Nephron (organoid): ENCODE measurements around the gene GPATCH2.

Experiments
- H3K27ac Mint-ChIP-seq, 3 experiments: 2 replicates each; pipeline ENCODE4 v1.8.0; 2020; ENCODE audit warnings: mixed read lengths in 3 of 3, mild to moderate bottlenecking in 2 of 3, moderate library complexity in 1 of 3
- H3K27me3 Mint-ChIP-seq: 2 replicates; pipeline ENCODE4 v1.8.0; 2021; ENCODE audit warnings: low read depth, mild to moderate bottlenecking, moderate library complexity, mixed read lengths
- H3K36me3 Mint-ChIP-seq: 2 replicates; pipeline ENCODE4 v1.8.0; 2020; ENCODE audit warnings: low read depth, mixed read lengths
- H3K4me1 Mint-ChIP-seq: 2 replicates; pipeline ENCODE4 v1.8.0; 2020; ENCODE audit warnings: mixed read lengths
- H3K4me3 Mint-ChIP-seq, 3 experiments: 2 replicates each; pipeline ENCODE4 v1.8.0; 2020; ENCODE audit warnings: mild to moderate bottlenecking in 3 of 3, mixed read lengths in 3 of 3, moderate library complexity in 2 of 3
- H3K9me3 Mint-ChIP-seq: 2 replicates; pipeline ENCODE4 v1.8.0; 2020; ENCODE audit warnings: mixed read lengths
- CTCF ChIP-seq, 3 experiments: fragments of 200-600 bp; sonication (generic); IDR thresholded peaks; one replicate each; pipeline ENCODE4 v1.5.0; 2021; ENCODE audit warnings: antibody characterized with exemption in 3 of 3; ENCODE audit not compliant: unreplicated experiment in 3 of 3

GPATCH2 gene

GRCh38 chr1:217534566-217534965 lies 96.3 kb downstream of the GPATCH2 start:
- TF ChIP-seq CTCF (IDR thresholded peaks at IDR 0.05; ENCODE audit: unreplicated experiment in 3 of 3): no peak

GRCh38 chr1:217528271-217528670 lies 102.6 kb downstream of the GPATCH2 start:
- H3K27ac Mint-ChIP-seq: no peak overlapping the region
- no peaks in the 10 kb centered on the region for H3K27me3 Mint-ChIP-seq
- no peak overlapping the region for H3K4me3 Mint-ChIP-seq
- peaks cover 32% of the 10 kb centered on the region for H3K36me3 Mint-ChIP-seq
- H3K9me3 Mint-ChIP-seq: peaks cover 7% of the 10 kb centered on the region
- no peak for TF ChIP-seq CTCF (IDR thresholded peaks at IDR 0.05; ENCODE audit: unreplicated experiment in 3 of 3)
- H3K4me1 Mint-ChIP-seq: no peaks in the 10 kb centered on the region

More at GRCh38 chr1:217534566-217534965, 96.3 kb downstream of the GPATCH2 start:
- no peaks in the 10 kb centered on the region for H3K27me3 Mint-ChIP-seq
- no peak overlapping the region for H3K4me3 Mint-ChIP-seq
- H3K36me3 Mint-ChIP-seq: peaks cover 7% of the 10 kb centered on the region
- no peak overlapping the region for H3K27ac Mint-ChIP-seq
- peaks cover 2% of the 10 kb centered on the region for H3K9me3 Mint-ChIP-seq
- H3K4me1 Mint-ChIP-seq: no peaks in the 10 kb centered on the region

GRCh38 chr1:217527151-217527550 lies 103.7 kb downstream of the GPATCH2 start:
- peaks cover 7% of the 10 kb centered on the region for H3K9me3 Mint-ChIP-seq
- no peak overlapping the region for H3K27ac Mint-ChIP-seq
- no peaks in the 10 kb centered on the region for H3K4me1 Mint-ChIP-seq
- no peaks in the 10 kb centered on the region for H3K27me3 Mint-ChIP-seq
- TF ChIP-seq CTCF (IDR thresholded peaks at IDR 0.05; ENCODE audit: unreplicated experiment in 3 of 3): no peak
- H3K4me3 Mint-ChIP-seq: no peak overlapping the region
- H3K36me3 Mint-ChIP-seq: peaks cover 32% of the 10 kb centered on the region

- Mint-ChIP-seq H3K4me3 (no peak overlapping the region), H3K9me3 (peaks cover 7% of the 10 kb centered on the region), H3K27ac (no peak overlapping the region), H3K36me3 (peaks cover 32% of the 10 kb centered on the region), H3K27me3 (no peaks in the 10 kb centered on the region), H3K4me1 (no peaks in the 10 kb centered on the region)
- TF ChIP-seq CTCF (IDR thresholded peaks at IDR 0.05; ENCODE audit: unreplicated experiment in 3 of 3): no peak
These were observed 104.3 kb downstream of the GPATCH2 start for GRCh38 chr1:217526636-217527035.

- H3K9me3 Mint-ChIP-seq: peaks cover 7% of the 10 kb centered on the region
- peaks cover 32% of the 10 kb centered on the region for H3K36me3 Mint-ChIP-seq
- H3K27me3 Mint-ChIP-seq: no peaks in the 10 kb centered on the region
- no peaks in the 10 kb centered on the region for H3K4me1 Mint-ChIP-seq
- H3K4me3 Mint-ChIP-seq: no peak overlapping the region
- no peak overlapping the region for H3K27ac Mint-ChIP-seq
- no peak for TF ChIP-seq CTCF (IDR thresholded peaks at IDR 0.05; ENCODE audit: unreplicated experiment in 3 of 3)
These were observed 105.0 kb downstream of the GPATCH2 start for GRCh38 chr1:217525773-217526490.
